ENCODE data around the gene MERTK.

The MERTK gene

DNA sequence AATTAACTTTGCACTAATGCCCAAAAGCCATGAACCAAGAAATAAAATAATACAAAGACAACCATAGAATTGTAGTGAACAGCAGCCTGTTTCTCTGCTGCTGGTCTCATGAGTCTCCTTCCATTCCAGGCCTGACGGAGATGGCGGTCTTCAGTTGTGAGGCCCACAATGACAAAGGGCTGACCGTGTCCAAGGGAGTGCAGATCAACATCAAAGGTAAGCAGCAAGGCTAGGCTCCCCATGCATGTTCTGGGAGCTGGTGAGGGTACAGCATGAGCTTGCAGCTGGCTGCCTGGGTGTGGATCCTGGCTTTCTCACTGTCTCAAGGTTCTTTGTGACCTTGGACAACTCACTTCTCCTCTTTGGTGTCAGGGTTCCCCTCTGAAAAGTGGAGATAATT lies 66.7 kb downstream of the MERTK start:
- in situ Hi-C loops (cut with HindIII; ENCODE audit: low sequenced_read_pairs), result no loop called here
- H3K4me3 ChIP-seq (ENCODE audit: low read depth, low read length), result no peak overlapping the region
- TF ChIP-seq, protein P1, sequence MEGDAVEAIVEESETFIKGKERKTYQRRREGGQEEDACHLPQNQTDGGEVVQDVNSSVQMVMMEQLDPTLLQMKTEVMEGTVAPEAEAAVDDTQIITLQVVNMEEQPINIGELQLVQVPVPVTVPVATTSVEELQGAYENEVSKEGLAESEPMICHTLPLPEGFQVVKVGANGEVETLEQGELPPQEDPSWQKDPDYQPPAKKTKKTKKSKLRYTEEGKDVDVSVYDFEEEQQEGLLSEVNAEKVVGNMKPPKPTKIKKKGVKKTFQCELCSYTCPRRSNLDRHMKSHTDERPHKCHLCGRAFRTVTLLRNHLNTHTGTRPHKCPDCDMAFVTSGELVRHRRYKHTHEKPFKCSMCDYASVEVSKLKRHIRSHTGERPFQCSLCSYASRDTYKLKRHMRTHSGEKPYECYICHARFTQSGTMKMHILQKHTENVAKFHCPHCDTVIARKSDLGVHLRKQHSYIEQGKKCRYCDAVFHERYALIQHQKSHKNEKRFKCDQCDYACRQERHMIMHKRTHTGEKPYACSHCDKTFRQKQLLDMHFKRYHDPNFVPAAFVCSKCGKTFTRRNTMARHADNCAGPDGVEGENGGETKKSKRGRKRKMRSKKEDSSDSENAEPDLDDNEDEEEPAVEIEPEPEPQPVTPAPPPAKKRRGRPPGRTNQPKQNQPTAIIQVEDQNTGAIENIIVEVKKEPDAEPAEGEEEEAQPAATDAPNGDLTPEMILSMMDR (IDR thresholded peaks at IDR 0.05; ENCODE audit: low read depth, low read length), result no peak

DNA sequence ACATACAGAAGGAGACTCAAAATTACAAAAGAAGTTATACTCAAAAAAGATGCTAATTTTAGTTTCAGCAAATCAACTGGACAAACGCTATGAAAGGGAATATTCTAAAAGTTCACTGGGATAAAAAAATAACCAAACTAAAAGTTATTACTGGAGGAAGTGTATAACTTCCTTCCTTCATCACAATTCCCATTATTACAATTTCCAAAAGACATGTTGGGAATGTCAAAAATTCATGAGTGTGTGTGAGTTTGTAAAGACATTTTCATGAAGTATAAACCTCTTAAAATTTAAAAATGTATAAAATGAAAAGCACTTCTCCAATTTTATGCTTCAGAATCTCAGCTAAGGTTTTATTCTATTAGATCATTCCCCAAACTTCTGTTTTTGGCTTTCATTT lies 67.8 kb downstream of the MERTK start:
- TF ChIP-seq, protein P1 (IDR thresholded peaks at IDR 0.05; ENCODE audit: low read depth, low read length), result no peak
- H3K4me3 ChIP-seq (ENCODE audit: low read depth, low read length), result no peak overlapping the region
- DNase-seq (ENCODE audit: low read depth, low spot score), result no peak
- in situ Hi-C loops (cut with HindIII; ENCODE audit: low sequenced_read_pairs), result no loop called here

More for the DNA sequence above, 66.7 kb downstream of the MERTK start:
- no peak for DNase-seq (ENCODE audit: low read depth, low spot score)

DNA sequence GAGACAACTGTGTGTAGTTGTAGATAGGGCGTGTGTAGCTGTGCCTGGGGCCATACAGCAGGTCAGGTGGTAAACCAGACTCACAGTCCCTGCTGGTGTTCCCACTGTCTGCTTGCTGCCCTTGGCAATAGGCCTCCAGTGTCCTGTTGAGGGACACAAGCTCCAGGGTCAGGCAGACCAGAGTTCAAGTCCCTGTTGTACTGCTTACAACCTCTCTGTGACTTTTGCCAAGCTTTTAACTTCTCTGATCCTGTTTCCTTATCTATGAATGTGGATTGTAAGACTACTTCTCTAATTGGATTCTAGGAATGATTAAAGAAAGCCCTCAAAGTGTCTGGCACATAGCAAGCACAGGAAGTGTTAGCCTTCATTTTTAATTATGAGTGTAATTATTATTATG lies 68.6 kb downstream of the MERTK start:
- in situ Hi-C loops (cut with HindIII; ENCODE audit: low sequenced_read_pairs), result no loop called here
- TF ChIP-seq, protein P1 (IDR thresholded peaks at IDR 0.05; ENCODE audit: low read depth, low read length), result no peak
- DNase-seq (ENCODE audit: low read depth, low spot score), result no peak
- no peak overlapping the region for H3K4me3 ChIP-seq (ENCODE audit: low read depth, low read length)

DNA sequence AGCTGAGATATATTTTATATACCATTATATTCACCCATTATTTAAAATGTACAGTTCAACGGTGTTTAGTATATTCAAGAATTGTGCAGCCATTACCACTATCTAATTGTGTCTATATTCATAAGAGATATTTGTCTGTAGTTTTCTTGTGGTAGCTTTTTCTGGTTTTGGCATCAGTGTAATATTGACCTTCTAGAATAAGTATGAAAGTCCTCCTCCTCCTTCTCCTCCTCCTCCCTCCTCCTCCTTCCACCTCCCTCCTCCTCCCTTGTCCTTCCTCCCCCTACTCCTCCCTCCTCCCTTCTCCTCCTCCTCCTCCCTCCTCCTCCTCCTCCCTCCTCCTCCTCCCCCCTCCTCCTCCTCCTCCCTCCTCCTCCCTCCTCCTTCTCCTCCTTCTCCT lies 72.0 kb downstream of the MERTK start:
- DNase-seq (ENCODE audit: low read depth, low spot score), result no peak
- TF ChIP-seq, protein P1 (IDR thresholded peaks at IDR 0.05; ENCODE audit: low read depth, low read length), result no peak
- no peak overlapping the region for H3K4me3 ChIP-seq (ENCODE audit: low read depth, low read length)
- in situ Hi-C loops (cut with HindIII; ENCODE audit: low sequenced_read_pairs), result no loop called here

DNA sequence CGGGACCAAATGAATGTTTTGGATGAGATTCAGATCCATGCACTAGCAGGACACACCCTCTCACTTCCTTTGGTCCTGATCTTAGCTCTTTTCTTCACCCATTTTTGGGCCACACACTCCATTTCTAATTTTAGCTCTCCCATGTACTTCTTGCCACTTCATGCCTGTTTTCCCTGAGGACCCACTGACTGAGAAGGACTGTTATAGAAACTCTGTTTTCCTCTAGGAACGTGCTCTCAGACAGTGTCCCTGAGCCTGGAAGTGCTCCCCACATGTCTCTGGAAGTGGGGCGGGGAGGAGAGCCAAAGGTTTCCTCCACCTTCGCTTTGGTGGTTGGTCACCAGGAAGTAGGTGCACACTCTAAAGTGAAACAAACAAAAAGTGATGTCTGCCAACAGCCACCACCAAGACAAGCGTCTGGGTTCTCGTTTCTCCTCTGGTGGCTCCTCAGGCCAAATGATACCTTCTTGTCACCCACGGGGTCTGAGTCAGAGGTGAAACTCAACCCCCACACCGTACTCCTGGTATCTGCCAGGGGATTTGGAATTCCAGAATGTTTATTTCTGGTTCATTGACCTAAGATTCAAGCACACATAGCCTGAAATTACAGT lies 74.7 kb downstream of the MERTK start:
- in situ Hi-C loops (cut with HindIII; ENCODE audit: low sequenced_read_pairs), result no loop called here
- H3K4me3 ChIP-seq (ENCODE audit: low read depth, low read length), result no peak overlapping the region
- no peak for DNase-seq (ENCODE audit: low read depth, low spot score)
- TF ChIP-seq, protein P1 (IDR thresholded peaks at IDR 0.05; ENCODE audit: low read depth, low read length), result no peak

DNA sequence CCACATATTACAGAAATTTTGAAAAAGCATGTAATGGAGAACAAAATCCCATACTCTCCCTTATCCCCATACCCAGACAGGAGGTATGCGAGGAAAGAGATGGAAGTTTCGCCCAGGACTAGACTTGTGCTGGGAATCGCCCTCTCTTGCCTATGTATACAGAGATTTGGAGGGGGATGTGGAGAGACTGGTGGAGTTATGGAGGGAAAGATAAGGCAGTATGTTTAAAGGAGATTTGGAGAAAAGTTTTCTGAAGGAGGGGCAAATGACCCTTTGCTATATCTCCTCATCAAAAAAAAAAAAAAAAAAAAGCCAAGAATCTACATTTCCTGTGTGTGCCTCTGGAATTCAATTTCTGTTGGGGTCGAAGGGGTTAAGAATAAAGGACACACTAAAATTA lies 75.3 kb downstream of the MERTK start:
- in situ Hi-C loops (cut with HindIII; ENCODE audit: low sequenced_read_pairs), result no loop called here
- TF ChIP-seq, protein P1 (IDR thresholded peaks at IDR 0.05; ENCODE audit: low read depth, low read length), result no peak
- DNase-seq (ENCODE audit: low read depth, low spot score), result no peak
- H3K4me3 ChIP-seq (ENCODE audit: low read depth, low read length), result no peak overlapping the region

Data from astrocyte of the spinal cord (primary cell).